ENCODE data around the gene GSAP. TPM values are rescaled to one million over a fixed set of nuclear protein-coding genes. Genes with fewer than 3 reads are reported as not detected.

GSAP gene
- total RNA-seq, 2 experiments from 2014 or later: 0.55 TPM; not detected in 1

- BruUV-seq (replicated peaks): no TSS peak
- Histone ChIP-seq H3K4me2 (ENCODE audit: low read length) (no peak overlapping the region), H3K36me3 (ENCODE audit: insufficient read depth, low read length) (no peaks in the 10 kb centered on the region), H3K9me3 (ENCODE audit: low read length) (no peaks in the 10 kb centered on the region), H3K9me2 (ENCODE audit: insufficient read depth, low read length) (no peaks in the 10 kb centered on the region), H3K4me1 (ENCODE audit: insufficient read depth, low read length, poor library complexity, severe bottlenecking) (no peaks in the 10 kb centered on the region), H3K27ac (ENCODE audit: low read depth, low read length, poor library complexity, severe bottlenecking) (no peak overlapping the region), H3K79me2 (ENCODE audit: insufficient read depth, low read depth, low read length) (no peaks in the 10 kb centered on the region), H3K4me3 (ENCODE audit: low read depth, low read length, poor library complexity, severe bottlenecking) (no peak overlapping the region), H4K20me1 (ENCODE audit: insufficient read depth, low read length) (no peaks in the 10 kb centered on the region), H2AFZ (ENCODE audit: low read length) (no peak overlapping the region)
- CTCF ChIA-PET (ENCODE audit: unreplicated experiment): no interaction called here
- intact Hi-C loops (cut with micrococcal nuclease; ENCODE audit: unreplicated experiment): no loop called here
- TF ChIP-seq, protein P1, sequence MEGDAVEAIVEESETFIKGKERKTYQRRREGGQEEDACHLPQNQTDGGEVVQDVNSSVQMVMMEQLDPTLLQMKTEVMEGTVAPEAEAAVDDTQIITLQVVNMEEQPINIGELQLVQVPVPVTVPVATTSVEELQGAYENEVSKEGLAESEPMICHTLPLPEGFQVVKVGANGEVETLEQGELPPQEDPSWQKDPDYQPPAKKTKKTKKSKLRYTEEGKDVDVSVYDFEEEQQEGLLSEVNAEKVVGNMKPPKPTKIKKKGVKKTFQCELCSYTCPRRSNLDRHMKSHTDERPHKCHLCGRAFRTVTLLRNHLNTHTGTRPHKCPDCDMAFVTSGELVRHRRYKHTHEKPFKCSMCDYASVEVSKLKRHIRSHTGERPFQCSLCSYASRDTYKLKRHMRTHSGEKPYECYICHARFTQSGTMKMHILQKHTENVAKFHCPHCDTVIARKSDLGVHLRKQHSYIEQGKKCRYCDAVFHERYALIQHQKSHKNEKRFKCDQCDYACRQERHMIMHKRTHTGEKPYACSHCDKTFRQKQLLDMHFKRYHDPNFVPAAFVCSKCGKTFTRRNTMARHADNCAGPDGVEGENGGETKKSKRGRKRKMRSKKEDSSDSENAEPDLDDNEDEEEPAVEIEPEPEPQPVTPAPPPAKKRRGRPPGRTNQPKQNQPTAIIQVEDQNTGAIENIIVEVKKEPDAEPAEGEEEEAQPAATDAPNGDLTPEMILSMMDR (conservative IDR thresholded peaks at IDR 0.05; ENCODE audit: low read length): no peak
- no peak for TF ChIP-seq EZH2phosphoT487 (IDR thresholded peaks at IDR 0.05; ENCODE audit: borderline replicate concordance, low read depth, low read length)
- POLR2A ChIA-PET: no interaction called here
- no peak for DNase-seq (ENCODE audit: low spot score)
Measured at GRCh38 chr7:77320714-77321113, 95.4 kb downstream of the GSAP start.

- no peak overlapping the region for H3K4me3 ChIP-seq (ENCODE audit: low read depth, low read length, poor library complexity, severe bottlenecking)
- ChIA-PET CTCF (ENCODE audit: unreplicated experiment) (no interaction called here), POLR2A (no interaction called here)
- H2AFZ ChIP-seq (ENCODE audit: low read length): no peak overlapping the region
- no peaks in the 10 kb centered on the region for H3K9me3 ChIP-seq (ENCODE audit: low read length)
- intact Hi-C loops (cut with micrococcal nuclease; ENCODE audit: unreplicated experiment): no loop called here
- no peaks in the 10 kb centered on the region for H4K20me1 ChIP-seq (ENCODE audit: insufficient read depth, low read length)
- H3K4me1 ChIP-seq (ENCODE audit: insufficient read depth, low read length, poor library complexity, severe bottlenecking): no peaks in the 10 kb centered on the region
- H3K27ac ChIP-seq (ENCODE audit: low read depth, low read length, poor library complexity, severe bottlenecking): no peak overlapping the region
- no peak for DNase-seq (ENCODE audit: low spot score)
- no peaks in the 10 kb centered on the region for H3K9me2 ChIP-seq (ENCODE audit: insufficient read depth, low read length)
- no peak overlapping the region for H3K4me2 ChIP-seq (ENCODE audit: low read length)
- H3K79me2 ChIP-seq (ENCODE audit: insufficient read depth, low read depth, low read length): no peaks in the 10 kb centered on the region
- no peaks in the 10 kb centered on the region for H3K36me3 ChIP-seq (ENCODE audit: insufficient read depth, low read length)
- TF ChIP-seq, protein P1 (conservative IDR thresholded peaks at IDR 0.05; ENCODE audit: low read length): no peak
- no peak for TF ChIP-seq EZH2phosphoT487 (IDR thresholded peaks at IDR 0.05; ENCODE audit: borderline replicate concordance, low read depth, low read length)
- no TSS peak for BruUV-seq (replicated peaks)
Measured at GRCh38 chr7:77320137-77320536, 96.0 kb downstream of the GSAP start.

DNA sequence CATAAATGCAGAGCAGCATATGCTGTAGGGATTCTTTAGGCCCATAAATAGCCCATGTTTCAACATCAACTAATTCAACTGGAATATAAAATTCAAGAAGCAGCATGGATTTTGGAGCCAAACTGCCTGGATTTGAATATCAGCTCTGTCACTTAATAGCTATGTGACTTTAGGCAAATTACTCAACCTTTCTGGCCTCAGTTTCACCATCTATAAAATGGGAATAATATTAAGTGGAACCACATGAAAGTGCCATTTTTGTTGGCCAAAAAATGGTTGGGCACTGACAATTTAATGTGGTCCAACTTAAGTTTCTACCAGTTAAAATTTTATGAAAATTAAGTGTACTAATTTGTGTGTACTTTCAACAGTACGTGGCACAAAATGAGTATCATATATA is 98.1 kb downstream of the GSAP start:
- BruUV-seq (replicated peaks): no TSS peak
- Histone ChIP-seq H4K20me1 (ENCODE audit: insufficient read depth, low read length) (no peaks in the 10 kb centered on the region), H3K36me3 (ENCODE audit: insufficient read depth, low read length) (no peaks in the 10 kb centered on the region), H3K27ac (ENCODE audit: low read depth, low read length, poor library complexity, severe bottlenecking) (no peak overlapping the region), H2AFZ (ENCODE audit: low read length) (no peak overlapping the region), H3K4me1 (ENCODE audit: insufficient read depth, low read length, poor library complexity, severe bottlenecking) (no peaks in the 10 kb centered on the region), H3K9me3 (ENCODE audit: low read length) (no peaks in the 10 kb centered on the region), H3K4me2 (ENCODE audit: low read length) (no peak overlapping the region), H3K9me2 (ENCODE audit: insufficient read depth, low read length) (no peaks in the 10 kb centered on the region), H3K4me3 (ENCODE audit: low read depth, low read length, poor library complexity, severe bottlenecking) (no peak overlapping the region), H3K79me2 (ENCODE audit: insufficient read depth, low read depth, low read length) (no peaks in the 10 kb centered on the region)
- TF ChIP-seq, protein P1 (conservative IDR thresholded peaks at IDR 0.05; ENCODE audit: low read length): no peak
- no peak for TF ChIP-seq EZH2phosphoT487 (IDR thresholded peaks at IDR 0.05; ENCODE audit: borderline replicate concordance, low read depth, low read length)
- ChIA-PET POLR2A (interaction anchor here (0.6 to 0.7 kb wide), 2 partner anchors 17 to 1938 kb away, joined by 3 to 5 read pairs; no protein-coding TSS in a partner anchor), CTCF (ENCODE audit: unreplicated experiment) (no interaction called here)
- intact Hi-C loops (cut with micrococcal nuclease; ENCODE audit: unreplicated experiment): no loop called here
- DNase-seq (ENCODE audit: low spot score): no peak

Data from OCI-LY7 (cell line).